ENCODE measurements around the gene MPG.

MPG gene

DNA sequence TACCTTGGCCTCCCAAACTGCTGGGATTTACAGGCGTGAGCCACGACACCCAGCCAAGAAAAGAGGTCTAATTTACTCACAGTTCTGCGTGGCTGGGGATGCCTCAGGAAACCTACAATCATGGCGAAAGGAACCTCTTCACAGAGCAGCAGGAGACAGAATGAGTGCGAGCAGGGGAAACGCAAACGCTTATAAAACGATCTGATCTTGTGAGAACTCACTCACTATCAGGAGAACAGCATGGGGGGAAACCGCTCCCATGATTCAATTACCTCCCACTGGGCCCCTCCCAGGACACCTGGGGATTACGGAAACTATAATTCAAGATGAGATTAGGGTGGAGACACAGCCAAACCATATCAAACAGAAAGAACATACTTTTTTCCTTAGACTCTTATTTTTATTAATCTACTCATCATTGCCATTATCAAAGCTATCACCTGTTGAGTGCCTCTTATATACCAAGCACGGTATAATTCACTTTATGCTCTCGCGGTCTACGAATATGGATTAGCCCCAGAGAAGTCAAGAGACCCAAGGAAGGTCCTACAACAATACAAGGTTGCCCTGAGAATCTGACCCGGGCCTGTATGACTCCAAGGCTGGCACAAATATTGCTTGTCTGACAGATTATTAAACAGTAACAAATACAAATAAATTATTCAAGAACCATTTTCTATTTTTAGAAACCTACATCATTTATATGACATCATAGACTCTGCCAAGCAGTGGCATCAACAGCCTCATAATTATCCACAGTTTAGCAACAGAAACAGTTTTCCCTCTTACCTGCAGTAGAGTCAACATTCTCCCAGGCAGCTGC, 27.0 kb upstream of the MPG start:
- DNase-seq (ENCODE audit: low read depth in 2 of 2): no peak

DNA sequence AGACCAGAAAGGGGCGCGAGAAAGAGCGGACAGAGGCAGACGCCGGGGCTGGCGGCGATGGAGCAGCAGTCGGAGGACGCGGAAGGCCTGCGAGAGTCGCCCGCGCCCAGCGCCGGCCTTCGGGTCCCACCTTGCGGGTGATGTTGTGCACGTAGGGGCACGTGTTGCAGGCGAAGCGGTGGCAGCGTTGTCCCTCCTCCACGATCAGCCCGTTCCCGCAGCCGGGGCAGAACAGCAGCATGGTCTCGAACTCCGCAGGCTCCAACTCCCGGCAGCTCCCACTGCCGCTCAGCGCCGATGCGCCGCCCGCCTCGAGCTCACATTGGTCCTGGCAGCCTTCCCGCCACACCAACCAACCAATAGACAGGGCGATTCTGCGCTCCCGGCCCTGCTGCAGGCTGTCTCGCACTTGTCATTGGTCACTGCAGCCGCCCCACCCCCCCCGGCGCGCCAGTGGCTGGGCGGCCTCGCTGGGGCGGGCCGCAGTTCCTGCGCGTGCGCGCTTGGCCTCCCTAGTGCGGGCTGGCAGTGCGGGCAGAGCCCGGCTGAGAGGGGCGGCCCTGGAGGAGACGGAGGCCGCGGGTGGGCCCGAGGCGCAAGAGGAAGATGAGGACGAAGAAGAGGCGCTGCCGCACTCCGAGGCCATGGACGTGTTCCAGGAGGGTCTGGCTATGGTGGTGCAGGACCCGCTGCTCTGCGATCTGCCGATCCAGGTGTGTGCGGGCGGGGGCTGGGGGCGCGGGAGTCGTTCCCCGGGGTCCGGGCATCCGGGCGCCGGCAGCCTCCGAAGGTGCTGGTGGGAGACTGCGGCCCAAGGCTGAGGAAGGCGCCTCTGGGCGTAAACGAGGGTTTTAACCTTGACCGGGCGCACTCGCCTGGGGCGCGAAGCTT, 24.4 kb upstream of the MPG start, which contains the start of the genes POLR3K and SNRNP25:
POLR3K (minus strand) TSS at position 263 of the 891 bp plus-strand sequence; CDS start at position 241, 22 bp downstream.
SNRNP25 (plus strand) TSS at position 483 of the 891 bp plus-strand sequence; CDS start at position 672, 189 bp downstream.
- peak; percentile 95 to 98 for DNase-seq (ENCODE audit: low read depth in 2 of 2)

DNA sequence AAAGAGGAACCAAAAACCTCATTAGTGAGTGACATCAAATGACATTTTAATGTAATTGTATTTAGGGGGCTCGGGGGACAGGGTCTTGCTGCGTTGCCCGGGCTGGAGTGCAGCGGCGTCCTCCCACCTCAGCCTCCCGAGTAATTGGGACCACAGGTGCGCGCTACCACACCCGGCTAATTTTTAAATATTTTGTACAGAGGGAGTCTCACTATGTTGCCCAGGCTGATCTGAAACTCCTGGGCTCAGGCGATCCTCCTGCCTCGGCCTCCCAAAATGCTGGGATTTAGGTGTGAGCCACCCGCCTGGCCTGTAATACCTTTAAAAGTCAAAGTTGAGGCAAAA, 23.8 kb upstream of the MPG start:
- DNase-seq (ENCODE audit: low read depth in 2 of 2): no peak

DNA sequence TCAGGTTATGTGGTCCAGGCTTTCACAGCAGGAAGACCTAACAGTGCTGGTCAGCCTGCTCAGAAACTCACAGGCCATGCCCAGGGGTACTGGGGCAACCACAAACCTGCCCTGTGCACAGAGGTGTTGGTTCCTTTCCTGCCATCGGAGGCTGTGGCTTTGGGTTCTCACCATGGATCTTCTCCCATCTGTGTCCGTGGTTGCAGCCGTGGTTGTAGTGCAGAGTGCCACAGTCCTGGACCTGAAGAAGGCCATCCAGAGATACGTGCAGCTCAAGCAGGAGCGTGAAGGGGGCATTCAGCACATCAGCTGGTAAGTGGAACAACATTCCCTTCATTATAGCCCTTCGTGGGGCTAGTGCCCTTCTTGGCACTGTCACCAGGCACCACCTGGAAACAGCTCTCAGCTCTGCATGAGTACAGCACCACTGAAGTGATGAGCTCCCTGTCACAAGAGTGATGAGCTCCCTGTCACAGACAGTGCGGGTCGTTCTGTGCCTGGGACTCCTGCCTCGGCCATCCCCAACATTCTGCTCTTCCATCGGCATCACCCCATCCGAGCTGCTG, 22.4 kb upstream of the MPG start:
- no peak for DNase-seq (ENCODE audit: low read depth in 2 of 2)

- no peak for DNase-seq (ENCODE audit: low read depth in 2 of 2)
Observed at GRCh38 chr16:56231-56927, 21.6 kb upstream of the MPG start.

DNA sequence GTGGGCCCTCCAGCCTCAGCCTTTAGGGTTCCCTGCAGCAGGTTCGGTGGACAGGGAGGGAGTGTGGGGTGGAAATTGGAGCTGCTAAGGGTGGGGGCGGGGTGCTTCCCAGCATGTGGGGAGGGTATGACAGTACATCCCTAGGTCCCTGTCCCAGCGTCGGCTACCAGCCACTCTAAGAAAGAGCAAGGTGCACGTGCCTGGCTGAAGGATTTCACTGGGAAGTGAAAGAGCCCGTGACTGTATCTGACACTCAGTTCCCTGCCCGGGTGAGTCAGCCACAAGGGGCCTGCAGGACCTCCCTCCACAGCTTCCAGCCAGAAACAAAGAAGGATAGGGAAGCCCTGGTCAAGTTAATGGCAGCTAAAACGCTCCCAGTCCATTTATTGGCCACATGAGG, 20.3 kb upstream of the MPG start:
- no peak for DNase-seq (ENCODE audit: low read depth in 2 of 2)

- no peak for DNase-seq (ENCODE audit: low read depth in 2 of 2)
Observed at GRCh38 chr16:58491-59439, 19.3 kb upstream of the MPG start.

GRCh38 chr16:59440-60059, 18.5 kb upstream of the MPG start:
- no peak for DNase-seq (ENCODE audit: low read depth in 2 of 2)

GRCh38 chr16:60166-60565, 17.9 kb upstream of the MPG start:
- DNase-seq (ENCODE audit: low read depth in 2 of 2): no peak

DNA sequence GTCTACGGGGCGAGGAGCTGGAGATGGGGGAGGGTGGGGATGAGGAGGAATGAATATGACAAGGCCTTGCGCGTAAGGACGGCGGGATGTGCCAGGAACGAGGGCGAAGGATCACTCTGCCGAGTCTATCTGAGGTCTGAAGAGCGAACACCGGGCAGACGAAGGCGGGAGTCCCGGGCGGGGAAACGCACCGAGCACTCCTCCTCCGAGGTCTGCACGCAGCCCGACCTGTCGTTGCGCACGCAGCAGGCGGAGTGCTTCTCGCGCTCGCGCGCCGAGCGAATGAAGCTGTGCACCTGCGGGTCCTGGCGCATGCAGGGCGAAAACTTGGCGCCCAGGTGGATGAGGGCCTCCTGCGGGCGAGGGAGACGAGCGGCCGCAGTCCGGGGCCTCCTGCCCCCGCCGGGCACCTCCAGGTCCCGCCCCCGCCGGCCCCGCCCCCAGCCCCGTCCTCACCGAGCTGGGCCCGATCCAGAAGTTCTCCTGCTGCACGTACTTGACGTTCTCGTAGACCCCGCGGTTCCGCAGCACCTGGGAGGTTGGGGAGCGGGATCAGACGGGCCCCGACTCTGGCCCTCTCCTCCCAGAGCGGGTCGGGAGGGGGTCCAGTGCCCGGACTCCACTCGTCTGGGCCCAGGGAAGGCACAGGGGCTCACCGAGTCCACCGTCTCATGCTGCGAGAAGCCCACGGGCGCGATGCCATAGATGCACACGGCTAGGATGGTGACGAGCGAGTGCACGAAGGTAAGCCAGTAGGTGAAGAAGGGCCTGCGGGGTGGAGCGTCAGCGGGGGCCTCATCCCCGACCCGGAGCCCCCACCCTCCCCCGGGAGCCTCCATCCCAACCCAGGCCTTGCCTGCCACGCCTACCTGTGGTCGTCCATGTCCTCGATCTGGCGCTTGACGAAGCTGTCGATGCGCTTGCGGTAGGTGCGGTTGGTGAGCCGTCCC, 16.8 kb upstream of the MPG start:
- DNase-seq (ENCODE audit: low read depth in 2 of 2): no peak

DNA sequence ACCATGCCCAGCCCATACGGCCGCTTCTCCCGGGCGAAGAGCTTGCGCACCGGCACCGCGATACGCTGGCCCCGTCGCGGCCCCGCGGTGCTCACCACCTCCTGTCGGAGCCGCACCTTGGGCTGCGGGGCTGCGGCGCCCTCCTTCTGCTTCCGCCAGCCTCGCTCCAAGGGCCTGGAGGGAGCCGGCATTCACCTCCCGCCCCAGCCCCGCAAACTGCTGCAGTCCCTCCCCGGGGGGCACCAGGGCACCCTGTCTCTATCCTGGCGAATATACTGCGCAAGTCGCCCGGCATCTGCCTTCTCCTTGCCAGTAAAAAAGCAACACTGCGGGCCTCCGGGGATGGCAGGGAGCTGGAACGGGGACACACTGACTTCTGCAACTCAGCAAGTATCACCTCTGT, 16.1 kb upstream of the MPG start:
- no peak for DNase-seq (ENCODE audit: low read depth in 2 of 2)

DNA sequence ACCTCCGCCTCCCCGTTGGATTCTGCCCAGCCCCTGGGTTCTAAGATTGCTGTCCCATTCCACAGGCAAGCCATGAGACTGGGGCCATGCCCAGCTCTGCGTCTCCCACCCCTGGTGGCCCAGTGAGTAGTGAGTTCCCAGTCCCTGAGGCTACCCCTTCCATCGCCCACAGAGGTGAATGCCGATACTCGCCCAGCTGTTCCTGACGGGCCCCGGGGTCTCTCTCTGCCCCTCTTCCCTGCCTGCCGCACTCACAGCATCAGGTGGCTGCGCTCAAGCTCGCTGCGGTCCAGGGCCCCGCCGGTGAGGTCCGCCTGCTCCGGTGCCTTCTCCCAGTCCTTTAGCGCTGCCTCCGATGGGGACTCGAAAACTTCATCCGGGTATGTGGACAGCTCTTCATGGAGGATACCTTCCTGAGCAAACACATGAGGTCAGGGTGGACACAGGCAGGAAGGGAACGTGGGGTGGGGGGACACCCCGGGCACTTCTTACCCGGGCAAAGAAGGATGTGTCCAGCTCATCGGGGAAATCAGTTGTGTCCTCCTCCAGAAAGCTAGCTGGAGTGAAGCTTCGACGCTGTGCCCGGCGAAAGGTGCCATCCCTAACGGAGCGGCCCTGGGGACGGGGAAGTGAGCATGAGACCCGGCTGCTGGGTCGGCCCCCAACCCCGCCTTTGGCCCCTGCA, 15.6 kb upstream of the MPG start:
- DNase-seq (ENCODE audit: low read depth in 2 of 2): no peak

GRCh38 chr16:62968-63391, 15.0 kb upstream of the MPG start:
- DNase-seq (ENCODE audit: low read depth in 2 of 2): no peak

DNA sequence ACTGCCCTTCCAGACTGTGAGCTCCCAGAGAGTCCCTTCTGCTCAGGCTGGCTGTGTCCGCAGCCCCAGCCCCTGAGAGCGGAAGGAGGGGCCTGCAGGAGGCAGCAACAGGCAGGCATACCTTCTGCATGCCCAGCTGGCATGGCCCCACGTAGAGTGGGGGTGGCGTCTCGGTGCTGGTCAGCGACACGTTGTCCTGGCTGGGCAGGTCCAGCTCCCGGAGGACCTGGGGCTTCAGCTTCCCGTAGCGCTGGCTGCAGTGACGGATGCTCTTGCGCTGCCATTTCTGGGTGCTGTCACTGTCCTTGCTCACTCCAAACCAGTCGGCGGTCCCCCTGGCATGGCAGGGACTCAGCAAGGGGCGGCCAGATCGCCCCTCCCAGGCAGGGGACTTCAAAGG, 14.6 kb upstream of the MPG start:
- no peak for DNase-seq (ENCODE audit: low read depth in 2 of 2)

DNA sequence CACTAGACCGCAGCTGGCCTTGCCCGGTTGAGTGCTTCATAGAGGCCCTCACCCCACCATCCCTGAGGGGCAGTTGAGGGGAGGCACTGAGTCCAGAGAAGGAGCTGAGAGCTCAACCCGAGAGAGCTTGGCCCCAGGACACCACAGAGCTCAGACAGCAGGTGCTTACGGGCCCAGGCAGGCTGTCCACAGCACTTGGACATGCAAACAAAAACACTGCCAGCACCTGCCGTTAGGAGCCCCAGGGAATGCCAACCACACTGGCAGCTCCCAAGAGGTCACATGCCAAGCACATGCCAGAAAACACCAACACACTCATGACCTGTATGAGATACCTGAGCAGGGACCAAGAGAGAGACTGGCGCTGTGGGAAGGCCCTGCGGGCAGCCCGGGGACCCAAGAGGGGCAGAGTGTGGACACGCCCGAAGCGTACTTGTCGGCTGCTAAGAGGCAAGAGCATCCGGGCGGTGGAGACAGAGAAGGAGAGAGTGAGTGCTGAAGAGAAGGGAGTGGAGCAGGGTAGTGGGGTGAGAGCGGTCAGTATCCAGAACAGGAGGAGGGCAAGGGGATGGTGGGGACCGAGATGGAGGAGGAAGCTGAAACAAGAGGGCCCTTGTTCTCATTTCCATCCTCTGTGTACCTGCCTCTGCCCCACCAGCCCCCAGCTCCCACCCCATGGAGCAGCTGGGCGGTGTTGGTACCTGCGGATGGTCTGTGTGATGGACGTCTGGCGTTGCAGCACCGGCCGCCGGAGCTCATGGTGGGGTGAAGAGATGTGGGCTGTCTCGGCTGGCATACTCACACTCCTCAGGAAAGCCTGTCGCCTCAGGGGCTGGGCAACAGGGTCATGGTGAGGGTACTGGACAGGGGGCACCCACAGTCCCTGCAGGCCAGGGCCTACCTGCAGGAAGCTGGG, 13.8 kb upstream of the MPG start:
- no peak for DNase-seq (ENCODE audit: low read depth in 2 of 2)

DNA sequence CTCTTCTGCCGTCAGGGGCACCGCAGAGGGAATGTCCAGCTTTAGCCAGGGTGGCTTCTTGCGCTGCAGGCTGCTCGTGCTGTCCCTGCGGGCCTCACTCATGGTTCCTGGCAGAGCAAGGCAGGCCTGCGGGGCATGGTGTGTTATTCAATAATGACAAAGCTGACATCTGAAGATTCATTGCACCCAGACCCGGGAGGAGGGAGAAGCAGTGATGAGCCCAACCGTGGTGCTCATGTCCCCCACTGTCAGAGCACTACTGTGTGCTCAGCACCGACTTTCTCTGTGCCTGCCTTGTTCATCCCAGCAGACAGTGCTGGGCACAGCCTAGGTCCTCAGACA, 13.1 kb upstream of the MPG start:
- no peak for DNase-seq (ENCODE audit: low read depth in 2 of 2)

DNA sequence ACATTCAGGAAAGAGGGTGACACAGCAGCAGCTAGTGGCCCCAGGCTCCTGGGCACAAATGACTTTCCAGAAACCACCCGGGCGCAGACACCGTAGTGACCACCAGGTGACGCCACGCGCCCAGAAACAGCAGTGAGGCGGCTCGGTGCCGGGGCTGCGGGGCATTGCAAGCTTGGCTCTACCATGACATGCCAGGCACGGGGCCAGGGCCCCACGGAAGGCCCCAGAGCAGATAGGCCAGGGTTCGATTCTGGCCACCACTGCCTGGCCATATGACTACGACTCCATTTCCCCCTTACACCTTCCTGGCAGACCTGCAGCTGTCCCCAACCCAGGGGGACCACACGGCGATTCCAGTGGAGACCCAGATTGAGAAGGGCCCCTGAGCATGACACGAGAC, 12.3 kb upstream of the MPG start:
- DNase-seq (ENCODE audit: low read depth in 2 of 2): peak; percentile 80 to 81

Measured in stimulated activated CD4-positive, alpha-beta T cell treated with anti-CD3 and anti-CD28 coated beads, Interleukin-1b, Interleukin-23, amount 100 ng/mL, for 4 hours (primary cell).